Measurements from ENCODE around the gene ROCK2. TPM values are rescaled to one million over a fixed set of nuclear protein-coding genes. Genes with fewer than 3 reads are reported as not detected.
"Not testable (repeated sequence)": the region's sequence is repeated elsewhere in the genome, so short reads cannot be mapped to it uniquely, and the experiment has no call there.

ROCK2 gene
- total RNA-seq, 1 donor from 2014 or later, result 63.5 TPM

GRCh38 chr2:11168488-11168887 is 175.9 kb downstream of the ROCK2 start:
- H3K4me3 ChIP-seq, result no peak overlapping the region
- DNase-seq (no peak), ATAC-seq (no peak)
- H3K27me3 ChIP-seq, result no peaks in the 10 kb centered on the region
- H3K4me1 ChIP-seq, result no peaks in the 10 kb centered on the region
- no peak for TF ChIP-seq CTCF (IDR thresholded peaks at IDR 0.05)
- no peak overlapping the region for H3K27ac ChIP-seq
- intact Hi-C loops (cut with DNase I), result no loop called here
- no peaks in the 10 kb centered on the region for H3K36me3 ChIP-seq
- H3K9me3 ChIP-seq, result no peaks in the 10 kb centered on the region

- TF ChIP-seq CTCF (IDR thresholded peaks at IDR 0.05), result no peak
- intact Hi-C loops (cut with DNase I), result no loop called here
- Histone ChIP-seq H3K36me3 (peaks cover 3% of the 10 kb centered on the region), H3K27me3 (no peaks in the 10 kb centered on the region), H3K4me1 (no peaks in the 10 kb centered on the region), H3K27ac (no peak overlapping the region), H3K4me3 (no peak overlapping the region), H3K9me3 (no peaks in the 10 kb centered on the region)
- DNase-seq (no peak), ATAC-seq (no peak)
Observed at GRCh38 chr2:11166476-11166875, 178.0 kb downstream of the ROCK2 start.

- DNase-seq, result not testable (repeated sequence)
Observed at GRCh38 chr2:11165046-11165445, 179.4 kb downstream of the ROCK2 start.

GRCh38 chr2:11163439-11164317 is 180.8 kb downstream of the ROCK2 start:
- ATAC-seq, result no peak
- TF ChIP-seq CTCF (IDR thresholded peaks at IDR 0.05), result no peak
- Histone ChIP-seq H3K9me3 (no peaks in the 10 kb centered on the region), H3K36me3 (peaks cover 11% of the 10 kb centered on the region), H3K27me3 (no peaks in the 10 kb centered on the region), H3K27ac (no peak overlapping the region), H3K4me1 (no peaks in the 10 kb centered on the region), H3K4me3 (no peak overlapping the region)
- DNase-seq, result no peak
- intact Hi-C loops (cut with DNase I), result no loop called here

More at GRCh38 chr2:11165046-11165445, 179.4 kb downstream of the ROCK2 start:
- ATAC-seq; H3K4me3 ChIP-seq; H3K4me1 ChIP-seq; H3K9me3 ChIP-seq; intact Hi-C loops (cut with DNase I); H3K27me3 ChIP-seq; H3K27ac ChIP-seq: not testable (repeated sequence)
- H3K36me3 ChIP-seq, result peaks cover 11% of the 10 kb centered on the region

- DNase-seq, result no peak
- no peak overlapping the region for H3K4me3 ChIP-seq
- intact Hi-C loops (cut with DNase I), result no loop called here
- no peaks in the 10 kb centered on the region for H3K27me3 ChIP-seq
- ATAC-seq, result no peak
- no peak for TF ChIP-seq CTCF (IDR thresholded peaks at IDR 0.05)
- H3K27ac ChIP-seq, result no peak overlapping the region
- no peaks in the 10 kb centered on the region for H3K4me1 ChIP-seq
- no peaks in the 10 kb centered on the region for H3K9me3 ChIP-seq
- H3K36me3 ChIP-seq, result peaks cover 11% of the 10 kb centered on the region
Observed at GRCh38 chr2:11161747-11162146, 182.7 kb downstream of the ROCK2 start.

GRCh38 chr2:11160731-11161455 is 183.5 kb downstream of the ROCK2 start:
- DNase-seq, result no peak
- H3K27ac ChIP-seq, result no peak overlapping the region
- H3K4me1 ChIP-seq, result peaks cover 7% of the 10 kb centered on the region
- no peak for TF ChIP-seq CTCF (IDR thresholded peaks at IDR 0.05)
- no peak overlapping the region for H3K4me3 ChIP-seq
- no peaks in the 10 kb centered on the region for H3K27me3 ChIP-seq
- ATAC-seq, result peak; percentile 31
- no peaks in the 10 kb centered on the region for H3K9me3 ChIP-seq
- intact Hi-C loops (cut with DNase I), result no loop called here
- peaks cover 11% of the 10 kb centered on the region for H3K36me3 ChIP-seq
